SH-SY5Y (cell line): ENCODE results near the gene MYCBPAP.

Experiments used
- GATA2 ChIP-seq: IDR thresholded peaks from 2 replicates; pipeline ENCODE4 v1.6.1; 2011; ENCODE audit warnings: mild to moderate bottlenecking, low read depth, low read length
- GATA3 ChIP-seq: IDR thresholded peaks from 2 replicates; pipeline ENCODE4 v1.6.1; 2011; ENCODE audit warnings: low read depth, mild to moderate bottlenecking, low read length, moderate library complexity

DNA sequence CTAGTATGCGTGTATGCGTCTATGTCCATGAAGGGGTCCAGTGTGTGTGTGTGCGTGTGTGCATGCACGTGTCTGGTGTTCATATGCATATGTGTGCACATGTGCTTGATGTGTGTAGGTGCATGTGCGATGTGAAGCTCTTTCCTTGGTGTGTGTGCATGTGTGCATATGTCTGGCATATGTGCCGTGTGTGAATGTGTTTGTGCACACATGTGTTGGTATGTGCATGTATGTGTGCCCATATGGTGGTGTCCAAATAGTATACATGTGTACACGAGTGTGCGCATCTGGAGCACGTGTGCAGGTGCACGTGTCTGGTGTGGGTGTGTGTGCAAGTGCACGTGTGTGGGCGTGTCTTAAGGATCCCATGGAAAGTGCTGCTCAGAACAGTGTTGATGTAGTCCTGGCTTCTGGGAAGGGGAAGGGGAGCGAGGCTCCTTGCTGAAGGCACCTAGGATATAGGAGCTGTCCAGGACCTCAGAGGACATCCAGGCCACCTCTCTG lies 69.3 kb downstream of the MYCBPAP start:
- TF ChIP-seq GATA2 (no peak), GATA3 (no peak)
